PC-3 (cell line): Measurements from ENCODE around the gene P2RX5. TPM values are rescaled to one million over a fixed set of nuclear protein-coding genes. Genes with fewer than 3 reads are reported as not detected.
A peak's percentile ranks its signal among the peaks of the same experiment; 100 is the strongest.

Source experiments
- ATAC-seq: fragments of 200-7000 bp; cut with Tn5 transposase; 2 replicates; pipeline ENCODE4 v1.9.1; 2020; ENCODE audit warnings: mild to moderate bottlenecking, moderate library complexity
- BruUV-seq: library from RNA; stranded (reverse); fragments of 400-500 nt; replicated peaks from 2 replicates; lab custom pipeline; 2021; lab: Mats Ljungman, UMichigan
- CTCF ChIA-PET: fragments of 300-600 bp; sonication (Branson Sonifier 250); formaldehyde crosslinking; loops from one replicate; lab custom pipeline; 2022; ENCODE audit warnings: antibody characterized with exemption; lab: Charles Lee
- POLR2A ChIA-PET: fragments of 300-600 bp; sonication (Branson Sonifier 250); formaldehyde crosslinking; loops from one replicate; lab custom pipeline; 2022; ENCODE audit warnings: antibody characterized with exemption; ENCODE audit not compliant: unreplicated experiment; lab: Charles Lee
- DNase-seq: peaks from one replicate; pipeline ENCODE4 v3.0.0-alpha.2; 2015
- H2AFZ ChIP-seq: fragments of 300-600 bp; sonication (generic); 2 replicates; pipeline ENCODE4 v1.6.0; 2016; ENCODE audit warnings: antibody characterized with exemption, low read length
- H3F3A ChIP-seq: fragments of 300-600 bp; sonication (generic); one replicate; pipeline ENCODE4 v1.6.0; 2017; ENCODE audit warnings: antibody characterized with exemption, low read length, control low read depth, mild to moderate bottlenecking; ENCODE audit not compliant: unreplicated experiment
- H3K27ac ChIP-seq: fragments of 300-600 bp; sonication (generic); 2 replicates; pipeline ENCODE4 v1.5.1; 2016; ENCODE audit warnings: mild to moderate bottlenecking, low read length
- H3K27me3 ChIP-seq: fragments of 300-600 bp; sonication (generic); 2 replicates; pipeline ENCODE4 v1.6.1; 2016; ENCODE audit warnings: low read length, mixed read lengths
- H3K36me3 ChIP-seq: fragments of 300-600 bp; sonication (generic); 2 replicates; pipeline ENCODE4 v1.6.1; 2016; ENCODE audit warnings: low read depth, mixed run types, low read length, mixed read lengths
- H3K4me1 ChIP-seq: fragments of 300-600 bp; sonication (generic); 2 replicates; pipeline ENCODE4 v1.5.1; 2016; ENCODE audit warnings: low read length; ENCODE audit not compliant: insufficient read depth
- H3K4me2 ChIP-seq: fragments of 300-600 bp; sonication (generic); 2 replicates; pipeline ENCODE4 v1.6.0; 2016; ENCODE audit warnings: low read length
- H3K4me3 ChIP-seq: fragments of 300-600 bp; sonication (generic); 2 replicates; pipeline ENCODE4 v1.5.1; 2016; ENCODE audit warnings: mild to moderate bottlenecking, low read length, mixed read lengths
- H3K79me2 ChIP-seq: fragments of 300-600 bp; sonication (generic); 2 replicates; pipeline ENCODE4 v1.6.1; 2017; ENCODE audit warnings: low read length, mixed read lengths
- H3K9ac ChIP-seq: fragments of 300-600 bp; sonication (generic); 2 replicates; pipeline ENCODE4 v1.6.0; 2016; ENCODE audit warnings: mild to moderate bottlenecking, low read length
- H3K9me2 ChIP-seq: fragments of 300-600 bp; sonication (generic); replicated peaks from 2 replicates; pipeline ENCODE4 v1.6.1; 2016; ENCODE audit warnings: mixed run types, low read length, mixed read lengths
- H3K9me3 ChIP-seq: fragments of 300-600 bp; sonication (generic); 2 replicates; pipeline ENCODE4 v1.6.1; 2016; ENCODE audit warnings: low read length, mixed read lengths
- H4K20me1 ChIP-seq: fragments of 300-600 bp; sonication (generic); 2 replicates; pipeline ENCODE4 v1.6.1; 2016; ENCODE audit warnings: low read length, mixed read lengths
- EZH2 ChIP-seq: fragments of 300-600 bp; sonication (generic); IDR thresholded peaks from one replicate; pipeline ENCODE4 v1.6.1; 2017; ENCODE audit warnings: antibody characterized with exemption, mild to moderate bottlenecking, low read length; ENCODE audit not compliant: unreplicated experiment
- EZH2phosphoT487 ChIP-seq: fragments of 300-600 bp; sonication (generic); IDR thresholded peaks from 2 replicates; pipeline ENCODE4 v1.6.1; 2018; ENCODE audit warnings: mild to moderate bottlenecking, antibody characterized with exemption, low read length, borderline replicate concordance
- intact Hi-C: fragments of 100-400 bp; cut with micrococcal nuclease; formaldehyde crosslinking; loops from 2 replicates; pipeline ENCODE4 v1.9.0; 2023
- total RNA-seq: library from RNA; depleted of rRNA; stranded (reverse); fragments of >200 nt; gene quantifications from 2 replicates; pipeline ENCODE4 v1.2.3, GENCODE V29; 2014
- TF ChIP-seq, protein P1 (sequence below): fragments of 300-600 bp; sonication (generic); conservative IDR thresholded peaks from 2 replicates; pipeline ENCODE4 v1.5.1; 2017; ENCODE audit warnings: antibody characterized with exemption, low read depth, mild to moderate bottlenecking, low read length

Gene P2RX5
- total RNA-seq, 1 experiment from 2014 or later: 13.0 TPM

- intact Hi-C loops: no loop called here
- DNase-seq (peak; percentile 74), ATAC-seq (peak; percentile 73)
- TF ChIP-seq EZH2phosphoT487 (no peak), EZH2 (no peak)
- TF ChIP-seq, protein P1, sequence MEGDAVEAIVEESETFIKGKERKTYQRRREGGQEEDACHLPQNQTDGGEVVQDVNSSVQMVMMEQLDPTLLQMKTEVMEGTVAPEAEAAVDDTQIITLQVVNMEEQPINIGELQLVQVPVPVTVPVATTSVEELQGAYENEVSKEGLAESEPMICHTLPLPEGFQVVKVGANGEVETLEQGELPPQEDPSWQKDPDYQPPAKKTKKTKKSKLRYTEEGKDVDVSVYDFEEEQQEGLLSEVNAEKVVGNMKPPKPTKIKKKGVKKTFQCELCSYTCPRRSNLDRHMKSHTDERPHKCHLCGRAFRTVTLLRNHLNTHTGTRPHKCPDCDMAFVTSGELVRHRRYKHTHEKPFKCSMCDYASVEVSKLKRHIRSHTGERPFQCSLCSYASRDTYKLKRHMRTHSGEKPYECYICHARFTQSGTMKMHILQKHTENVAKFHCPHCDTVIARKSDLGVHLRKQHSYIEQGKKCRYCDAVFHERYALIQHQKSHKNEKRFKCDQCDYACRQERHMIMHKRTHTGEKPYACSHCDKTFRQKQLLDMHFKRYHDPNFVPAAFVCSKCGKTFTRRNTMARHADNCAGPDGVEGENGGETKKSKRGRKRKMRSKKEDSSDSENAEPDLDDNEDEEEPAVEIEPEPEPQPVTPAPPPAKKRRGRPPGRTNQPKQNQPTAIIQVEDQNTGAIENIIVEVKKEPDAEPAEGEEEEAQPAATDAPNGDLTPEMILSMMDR: no peak
- Histone ChIP-seq H3K9me3 (no peaks in the 10 kb centered on the region), H3K36me3 (no peaks in the 10 kb centered on the region), H3F3A (no peaks in the 10 kb centered on the region), H4K20me1 (no peaks in the 10 kb centered on the region), H3K4me1 (no peaks in the 10 kb centered on the region), H3K27me3 (no peaks in the 10 kb centered on the region), H3K4me2 (no peak overlapping the region), H3K27ac (no peak overlapping the region), H3K79me2 (no peaks in the 10 kb centered on the region), H3K9ac (no peak overlapping the region), H3K9me2 (no peaks in the 10 kb centered on the region), H2AFZ (no peak overlapping the region), H3K4me3 (no peak overlapping the region)
- ChIA-PET CTCF (no interaction called here), POLR2A (no interaction called here)
- BruUV-seq: no TSS peak
These were observed 48.1 kb upstream of the P2RX5 start for GRCh38 chr17:3744014-3744413.

- CTCF ChIA-PET: no interaction called here
- TF ChIP-seq EZH2 (no peak), EZH2phosphoT487 (no peak)
- TF ChIP-seq, protein P1: no peak
- Histone ChIP-seq H3K9me2 (no peaks in the 10 kb centered on the region), H3F3A (no peaks in the 10 kb centered on the region), H3K27ac (no peak overlapping the region), H3K79me2 (no peaks in the 10 kb centered on the region), H3K9ac (no peak overlapping the region), H3K4me2 (no peak overlapping the region), H3K4me3 (no peak overlapping the region), H3K36me3 (no peaks in the 10 kb centered on the region), H3K4me1 (peaks cover 7% of the 10 kb centered on the region; the same call in 1 of the 2 replicates), H3K27me3 (no peaks in the 10 kb centered on the region), H4K20me1 (no peaks in the 10 kb centered on the region), H2AFZ (no peak overlapping the region), H3K9me3 (no peaks in the 10 kb centered on the region)
- intact Hi-C loops: no loop called here
- ATAC-seq: no peak
- POLR2A ChIA-PET: no interaction called here
- no peak for DNase-seq
- no TSS peak for BruUV-seq
These were observed 44.7 kb upstream of the P2RX5 start for GRCh38 chr17:3740611-3741073.

DNA sequence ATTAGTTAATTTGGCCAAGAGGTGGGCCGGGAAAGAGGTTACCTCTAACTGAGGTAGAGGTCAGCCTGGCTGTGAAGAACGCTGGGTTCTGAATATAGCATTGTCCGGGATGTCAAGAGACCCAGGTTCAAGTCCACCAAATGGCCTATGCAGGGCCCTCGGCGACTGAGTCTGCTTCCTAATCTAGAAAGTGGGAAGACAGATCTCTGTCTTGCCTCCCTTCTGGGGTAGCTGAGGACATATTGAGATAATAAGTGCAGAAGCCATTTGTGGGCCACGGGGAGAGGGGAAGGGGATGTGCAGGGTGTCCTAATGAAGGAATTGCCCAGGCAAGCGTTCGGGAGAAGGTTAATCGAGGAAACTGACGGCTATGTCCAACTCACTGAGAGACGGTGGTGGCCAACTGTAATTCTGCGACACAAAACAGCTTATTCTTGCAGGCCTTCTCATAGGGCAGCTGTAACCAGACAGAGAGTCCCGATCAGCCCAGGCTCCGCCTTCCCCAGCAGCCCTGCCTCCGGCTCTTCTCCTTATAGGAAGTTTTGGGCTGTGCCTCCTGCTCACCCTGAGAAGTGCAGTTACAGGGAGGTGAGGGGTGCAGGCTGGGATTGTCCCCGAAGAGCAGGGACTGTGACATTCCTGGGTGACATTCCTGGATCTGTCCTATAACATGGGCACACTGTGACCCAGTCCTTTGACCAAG is 43.6 kb upstream of the P2RX5 start:
- H3K36me3 ChIP-seq: no peaks in the 10 kb centered on the region
- H3K9ac ChIP-seq: no peak overlapping the region
- H3K9me3 ChIP-seq: no peaks in the 10 kb centered on the region
- H2AFZ ChIP-seq: no peak overlapping the region
- H3K4me1 ChIP-seq: peaks cover 7% of the 10 kb centered on the region; the same call in 1 of the 2 replicates
- ChIA-PET CTCF (no interaction called here), POLR2A (no interaction called here)
- no TSS peak for BruUV-seq
- DNase-seq: no peak
- H3F3A ChIP-seq: no peaks in the 10 kb centered on the region
- H3K27me3 ChIP-seq: no peaks in the 10 kb centered on the region
- no peaks in the 10 kb centered on the region for H4K20me1 ChIP-seq
- no peaks in the 10 kb centered on the region for H3K9me2 ChIP-seq
- ATAC-seq: no peak
- H3K4me2 ChIP-seq: no peak overlapping the region
- no peak for TF ChIP-seq EZH2
- TF ChIP-seq, protein P1: no peak
- TF ChIP-seq EZH2phosphoT487: no peak
- no peaks in the 10 kb centered on the region for H3K79me2 ChIP-seq
- no peak overlapping the region for H3K27ac ChIP-seq
- H3K4me3 ChIP-seq: no peak overlapping the region
- intact Hi-C loops: no loop called here
